Testis (tissue), 3 donors: Measurements from ENCODE around the gene EXOC4. TPM values are rescaled to one million over a fixed set of nuclear protein-coding genes. Genes with fewer than 3 reads are reported as not detected.

Source experiments
- DNase-seq: peaks from one replicate; pipeline ENCODE4 v3.0.0-alpha.2; 2019
- H3K27ac ChIP-seq, 2 donors: fragments of 200-600 bp; sonication (generic); one replicate each; pipeline ENCODE4 v1.5.1; 2019
- H3K27me3 ChIP-seq: fragments of 200-600 bp; sonication (generic); one replicate; pipeline ENCODE4 v1.5.1; 2019
- H3K36me3 ChIP-seq: fragments of 200-600 bp; sonication (generic); one replicate; pipeline ENCODE4 v1.5.1; 2017; ENCODE audit warnings: low read depth; ENCODE audit errors: missing control alignments
- H3K4me1 ChIP-seq: fragments of 200-600 bp; sonication (generic); one replicate; pipeline ENCODE4 v1.5.1; 2019
- H3K4me3 ChIP-seq, 2 donors: fragments of 200-600 bp; sonication (generic); one replicate each; pipeline ENCODE4 v1.5.1; 2017 to 2019
- H3K9me3 ChIP-seq: fragments of 200-600 bp; sonication (generic); one replicate; pipeline ENCODE4 v1.5.1; 2017
- CTCF ChIP-seq, 3 experiments: fragments of 450-650 bp in 2 of 3; fragments of 200-600 bp in 1 of 3; sonication (generic) in 1 of 3; IDR thresholded peaks; one replicate each; pipeline ENCODE4 v1.5.1; 2016 to 2019; ENCODE audit warnings: antibody characterized with exemption in 3 of 3, mild to moderate bottlenecking in 2 of 3, moderate library complexity in 1 of 3
- POLR2A ChIP-seq: fragments of 450-650 bp; IDR thresholded peaks from one replicate; pipeline ENCODE4 v1.6.1; 2017; ENCODE audit warnings: antibody characterized with exemption, mild to moderate bottlenecking, moderate library complexity
- WGBS, 2 donors: methylation state at CpG; one replicate each; pipeline ENCODE4 v1.1.5; 2018; 5-methylcytosine and 5-hydroxymethylcytosine counted together
- intact Hi-C: fragments of 100-400 bp; cut with DNase I; formaldehyde crosslinking; loops from one replicate; pipeline ENCODE4 v1.15.1; 2023; ENCODE audit warnings: low total_unique reads
- polyA plus RNA-seq: library from polyadenylated mRNA; stranded (reverse); fragments of 350-450 nt; fragmentation: Illumina TruSeq; extraction: RNeasy Lipid Tissue Mini Kit (QIAGEN cat#74804); gene quantifications from one replicate; pipeline ENCODE4 v1.2.3, GENCODE V29; 2014; ENCODE audit warnings: low read depth, low replicate concordance; ENCODE audit not compliant: insufficient read depth
- total RNA-seq, 2 donors: library from RNA; depleted of rRNA; stranded (reverse); fragments of >200 nt; gene quantifications; one replicate each; pipeline ENCODE4 v1.2.3, GENCODE V29; 2016

Gene EXOC4
- total and polyA plus RNA-seq, 3 donors from 2014 or later = 47.4 to 169 (median 142) TPM

- TF ChIP-seq POLR2A (no peak), CTCF (IDR thresholded peaks at IDR 0.05) (no peak)
- Histone ChIP-seq H3K9me3 (no peaks in the 10 kb centered on the region), H3K4me1 (no peaks in the 10 kb centered on the region), H3K27ac (peak overlapping the region in 1 of 2 donors; percentile 4), H3K4me3 (no peak overlapping the region), H3K27me3 (no peaks in the 10 kb centered on the region), H3K36me3 (no peaks in the 10 kb centered on the region)
- intact Hi-C loops = no loop called here
- DNase-seq = peak; percentile 46
- WGBS, 2 donors = 31 to 45% methylated on average over 3 of the region's 3 CpGs
Measured at GRCh38 chr7:133436014-133436428, 183.1 kb downstream of the EXOC4 start.

DNA sequence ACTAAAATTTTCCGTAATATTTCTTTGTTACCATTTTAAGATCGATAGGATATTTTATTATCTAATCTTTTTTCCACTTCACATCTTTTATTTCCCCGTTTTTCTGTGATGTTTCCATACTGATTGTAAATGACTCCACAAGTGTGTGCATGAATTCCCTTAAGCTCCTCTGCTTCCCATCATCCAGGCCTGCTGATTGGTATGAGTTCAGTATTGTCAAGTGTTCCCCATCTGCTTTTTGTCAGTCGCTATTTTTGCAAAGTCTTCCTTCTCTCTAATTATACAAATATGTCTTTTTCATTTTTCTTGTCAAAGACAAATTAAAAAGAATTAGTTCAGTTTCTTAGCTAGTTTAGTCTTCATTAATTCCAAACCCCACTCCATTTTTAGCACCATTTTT is 184.7 kb downstream of the EXOC4 start:
- H3K27me3 ChIP-seq = no peaks in the 10 kb centered on the region
- no peaks in the 10 kb centered on the region for H3K4me1 ChIP-seq
- DNase-seq = no peak
- H3K27ac ChIP-seq = no peak overlapping the region
- no peak overlapping the region for H3K4me3 ChIP-seq
- no peaks in the 10 kb centered on the region for H3K36me3 ChIP-seq
- H3K9me3 ChIP-seq = no peaks in the 10 kb centered on the region
- intact Hi-C loops = no loop called here
- 86 to 93% methylated on average over 4 of the region's 4 CpGs for WGBS, 2 donors
- TF ChIP-seq CTCF (IDR thresholded peaks at IDR 0.05) = no peak
- TF ChIP-seq POLR2A = no peak

DNA sequence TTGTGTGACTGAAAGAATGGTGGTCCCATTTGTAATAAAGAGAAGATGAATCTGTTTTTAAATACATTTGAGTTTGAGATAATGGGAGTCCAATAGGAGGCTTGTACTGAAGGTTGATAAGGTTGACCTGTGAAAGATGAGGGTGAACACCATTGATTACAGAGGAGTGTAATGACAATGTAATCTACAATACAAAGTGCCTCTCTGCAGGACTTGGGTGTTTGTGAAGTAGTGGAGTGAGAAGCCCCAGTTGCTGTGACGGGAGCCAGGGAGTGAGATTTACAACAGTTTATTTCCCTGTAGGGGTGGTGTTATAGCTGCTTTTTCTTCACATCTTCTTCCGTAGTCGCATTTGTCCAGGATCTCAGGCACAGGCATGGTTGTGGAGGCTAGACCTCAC is 189.9 kb downstream of the EXOC4 start:
- Histone ChIP-seq H3K9me3 (no peaks in the 10 kb centered on the region), H3K27me3 (no peaks in the 10 kb centered on the region), H3K36me3 (no peaks in the 10 kb centered on the region), H3K27ac (no peak overlapping the region), H3K4me1 (no peaks in the 10 kb centered on the region), H3K4me3 (no peak overlapping the region)
- DNase-seq = no peak
- intact Hi-C loops = no loop called here
- no peak for TF ChIP-seq CTCF (IDR thresholded peaks at IDR 0.05)
- TF ChIP-seq POLR2A = no peak
- WGBS, 2 donors = 97 to 98% methylated on average over 3 of the region's 3 CpGs

- Histone ChIP-seq H3K27me3 (no peaks in the 10 kb centered on the region), H3K4me1 (no peaks in the 10 kb centered on the region), H3K4me3 (no peak overlapping the region), H3K27ac (no peak overlapping the region), H3K36me3 (no peaks in the 10 kb centered on the region), H3K9me3 (no peaks in the 10 kb centered on the region)
- DNase-seq = no peak
- 94 to 95% methylated on average over 6 of the region's 6 CpGs for WGBS, 2 donors
- intact Hi-C loops = no loop called here
- no peak for TF ChIP-seq POLR2A
- TF ChIP-seq CTCF (IDR thresholded peaks at IDR 0.05) = no peak
Measured at GRCh38 chr7:133445617-133446016, 192.7 kb downstream of the EXOC4 start.

GRCh38 chr7:133448012-133448411 is 195.1 kb downstream of the EXOC4 start:
- Histone ChIP-seq H3K4me1 (no peaks in the 10 kb centered on the region), H3K27ac (no peak overlapping the region), H3K36me3 (no peaks in the 10 kb centered on the region), H3K4me3 (no peak overlapping the region), H3K27me3 (no peaks in the 10 kb centered on the region), H3K9me3 (no peaks in the 10 kb centered on the region)
- no peak for DNase-seq
- intact Hi-C loops = no loop called here
- no peak for TF ChIP-seq POLR2A
- no peak for TF ChIP-seq CTCF (IDR thresholded peaks at IDR 0.05)
- 95 to 100% methylated on average over 1 of the region's 1 CpG for WGBS, 2 donors
